NCI-H2227 (cell line): ENCODE measurements around the gene SMPX.
"Not testable (repeated sequence)": the region's sequence is repeated elsewhere in the genome, so short reads cannot be mapped to it uniquely, and the experiment has no call there.

Experiments used
- DNase-seq: peaks from one replicate; lab custom pipeline; 2025; ENCODE audit not compliant: unreplicated experiment; lab: John Stamatoyannopoulos, UW

The SMPX gene

DNA sequence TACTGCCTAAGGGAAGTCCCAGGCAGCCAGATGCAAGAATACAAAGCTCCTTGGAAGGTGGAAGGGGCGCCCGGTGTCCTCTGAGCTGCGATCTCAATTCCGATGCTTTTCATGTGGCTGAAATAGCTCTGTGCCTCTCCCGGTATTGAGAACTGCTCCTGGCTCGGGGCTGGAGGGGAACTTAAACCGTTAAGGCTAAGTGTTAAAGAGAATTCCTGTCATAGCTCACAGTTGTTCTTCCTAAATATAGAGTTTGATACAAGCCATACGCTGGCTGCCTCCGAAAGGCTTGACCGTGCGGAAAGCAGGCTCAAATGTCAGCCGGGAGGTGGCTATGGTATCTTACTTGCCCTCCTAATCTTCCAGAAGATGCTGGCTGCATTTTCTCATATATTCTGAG lies at the start of gene SMPX:
TSS of gene SMPX (minus strand) at position 157 of the 400 bp plus-strand sequence. CDS start 3,826 bp downstream, outside the sequence.
- no peak for DNase-seq

DNA sequence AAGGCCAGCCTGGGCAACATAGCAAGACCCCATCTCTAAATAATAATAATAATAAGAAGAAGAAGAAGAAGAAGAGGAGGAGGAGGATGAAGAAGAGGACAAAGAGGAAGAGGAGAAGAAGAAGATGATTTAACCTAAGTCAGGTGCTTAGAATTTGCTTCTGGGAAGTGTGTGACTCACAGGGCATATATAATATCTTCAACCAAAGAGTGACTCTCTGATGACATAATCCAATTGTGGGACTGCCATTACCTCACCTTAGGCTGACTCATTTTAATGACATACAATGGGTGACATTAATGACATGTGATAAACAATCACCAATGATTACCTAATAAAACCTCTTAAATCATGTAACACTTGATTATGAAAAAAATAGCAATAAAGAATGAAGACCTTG lies 48.8 kb upstream of the SMPX start:
- no peak for DNase-seq

DNA sequence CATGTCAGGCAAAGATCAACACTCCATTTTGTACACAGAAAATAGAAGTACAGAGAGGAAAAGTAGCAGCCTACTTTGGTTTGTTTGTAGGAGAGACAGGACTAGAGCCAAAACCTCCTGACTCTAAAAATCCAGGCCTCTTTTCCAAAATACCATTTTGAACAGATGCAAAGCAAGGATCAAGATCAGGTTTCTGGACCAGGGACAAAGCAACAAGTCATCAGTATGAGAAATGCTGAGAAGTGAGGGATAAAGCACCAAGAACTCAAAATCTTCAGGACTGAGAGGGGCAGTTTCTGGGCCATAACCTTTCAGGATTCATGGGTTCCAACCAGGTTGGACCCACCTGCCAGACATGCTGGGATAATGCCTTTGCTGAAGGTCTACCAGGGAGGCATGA lies 44.9 kb upstream of the SMPX start:
- DNase-seq = no peak

DNA sequence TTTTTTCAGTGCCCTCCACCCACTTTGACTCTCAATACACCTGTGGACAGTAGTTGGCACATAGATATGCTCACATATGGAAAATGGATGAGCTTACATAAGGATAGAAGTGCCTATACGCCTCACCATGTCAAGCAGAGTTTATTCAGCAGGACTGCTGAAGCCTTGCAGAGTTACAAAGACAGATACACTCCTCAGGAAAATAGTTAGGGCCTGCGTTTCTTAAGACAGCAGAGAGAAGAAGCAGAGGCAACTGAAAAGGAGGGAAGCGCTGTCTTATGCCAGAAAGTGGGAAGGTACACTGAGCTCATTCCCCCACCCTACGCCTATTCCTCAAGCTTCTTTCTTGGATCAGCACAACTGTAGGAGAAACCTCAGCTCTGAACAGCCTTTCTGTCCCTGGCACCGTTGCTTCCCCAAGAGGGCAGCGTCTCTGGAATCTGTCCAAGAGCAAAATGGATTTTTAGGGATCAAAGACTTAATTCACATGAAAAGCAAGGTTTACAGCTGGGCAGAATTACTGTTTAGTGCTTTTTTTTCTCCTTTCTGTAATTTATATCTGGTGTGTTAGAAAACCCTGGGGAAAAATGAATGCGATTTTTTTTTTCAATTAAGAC lies 44.2 kb upstream of the SMPX start:
- DNase-seq = peak; percentile 25

DNA sequence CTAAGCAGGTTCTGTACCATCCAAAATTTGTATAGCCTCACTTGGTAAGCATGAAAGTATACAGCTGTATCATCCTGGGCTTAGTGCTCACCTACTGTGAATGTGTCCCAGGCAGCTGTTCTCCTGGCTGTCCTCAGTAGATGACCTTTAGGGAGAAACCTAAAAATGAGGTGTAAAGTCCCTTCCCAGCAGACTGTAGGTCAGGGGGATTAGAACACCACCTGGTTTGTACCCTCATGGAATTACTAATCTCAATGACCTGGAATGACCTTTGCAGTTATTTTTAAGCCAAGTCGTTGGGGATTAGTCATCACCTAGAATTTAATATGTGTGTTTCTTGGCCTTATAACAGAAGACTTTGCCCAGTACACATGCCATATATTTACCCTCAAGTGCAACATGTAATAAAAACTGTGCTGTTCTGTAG lies 42.4 kb upstream of the SMPX start:
- DNase-seq = no peak

DNA sequence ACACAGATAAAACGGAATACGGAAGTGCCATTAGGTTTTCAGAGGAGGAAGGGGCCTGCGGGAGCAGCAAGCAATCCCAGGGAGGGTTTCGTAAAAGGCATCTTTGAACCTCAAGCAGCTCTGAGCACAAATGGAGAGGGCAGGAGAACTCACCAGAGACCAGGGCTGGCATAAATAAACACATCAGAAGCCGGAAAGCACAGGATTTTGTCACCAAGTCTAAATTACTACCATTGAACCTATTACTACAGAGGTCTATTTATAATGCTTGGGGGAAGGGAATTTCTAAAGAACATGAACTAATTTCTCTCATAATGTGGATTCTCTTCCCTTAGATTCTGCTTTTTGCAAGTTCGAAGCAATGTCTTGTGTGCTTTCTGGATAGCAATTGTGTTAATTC lies 41.9 kb upstream of the SMPX start:
- no peak for DNase-seq

DNA sequence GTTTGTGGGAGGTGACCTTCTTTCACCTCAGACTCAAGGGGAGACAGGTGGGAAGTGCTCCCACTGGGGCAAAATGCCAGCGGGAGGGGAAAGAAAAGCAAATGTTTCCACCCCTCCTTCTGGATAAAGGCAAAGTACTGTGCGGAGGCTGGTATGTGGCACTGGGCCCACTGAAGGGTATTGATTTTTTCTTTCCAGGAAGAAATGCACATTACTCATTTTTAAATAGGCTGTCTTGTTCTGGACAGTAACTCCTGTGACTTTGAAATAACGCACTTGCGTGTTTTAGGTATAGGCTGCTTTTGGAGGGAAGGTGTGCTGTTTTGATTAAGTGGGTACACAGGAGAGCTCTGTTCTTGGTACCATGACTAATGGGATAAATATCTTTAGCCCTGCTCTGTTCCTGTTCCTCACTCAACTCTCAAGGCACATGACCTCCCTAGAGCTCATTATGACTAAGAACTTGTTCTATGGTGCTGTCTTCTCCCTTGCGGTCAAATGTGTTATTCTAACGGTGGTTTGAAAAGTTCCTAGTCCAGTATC lies 40.8 kb upstream of the SMPX start:
- peak; percentile 76 for DNase-seq

DNA sequence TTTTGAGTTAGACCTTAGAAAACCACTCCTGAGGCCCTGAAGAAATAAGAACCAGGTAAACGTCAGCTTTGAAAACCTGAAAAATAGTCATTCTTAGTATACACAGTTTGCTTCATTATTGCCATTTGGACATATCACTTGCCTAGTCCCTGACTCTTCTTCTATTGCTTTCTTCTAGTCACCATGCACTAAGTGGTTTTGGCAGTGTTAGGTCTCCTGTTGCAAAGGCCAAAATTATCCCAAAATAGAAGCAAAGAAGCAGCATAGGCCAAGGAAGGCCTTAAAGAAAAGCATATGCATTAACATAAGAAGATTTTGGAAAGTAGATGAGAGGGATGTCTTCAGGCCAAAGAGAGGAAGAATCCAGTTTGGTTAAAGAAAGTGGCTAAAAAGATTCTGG lies 24.1 kb upstream of the SMPX start:
- no peak for DNase-seq

DNA sequence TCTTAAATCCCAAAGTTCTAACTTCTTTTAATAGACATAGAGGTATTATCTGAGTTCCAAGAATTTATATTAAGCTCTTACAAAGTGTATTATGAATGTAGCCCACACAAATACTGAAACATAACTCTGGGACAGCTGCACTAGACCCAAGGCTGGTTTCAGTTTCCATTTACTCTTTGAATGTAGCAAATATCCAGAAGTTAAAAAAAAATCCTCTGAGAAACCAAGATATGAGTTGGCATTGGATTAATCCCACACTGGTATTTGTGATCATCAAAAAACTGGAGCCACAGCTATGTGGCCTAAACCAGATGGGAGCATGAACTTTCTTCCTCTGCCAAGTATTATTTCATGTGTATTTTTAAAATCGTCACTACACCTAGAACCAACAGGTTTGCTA lies 23.6 kb upstream of the SMPX start:
- no peak for DNase-seq

DNA sequence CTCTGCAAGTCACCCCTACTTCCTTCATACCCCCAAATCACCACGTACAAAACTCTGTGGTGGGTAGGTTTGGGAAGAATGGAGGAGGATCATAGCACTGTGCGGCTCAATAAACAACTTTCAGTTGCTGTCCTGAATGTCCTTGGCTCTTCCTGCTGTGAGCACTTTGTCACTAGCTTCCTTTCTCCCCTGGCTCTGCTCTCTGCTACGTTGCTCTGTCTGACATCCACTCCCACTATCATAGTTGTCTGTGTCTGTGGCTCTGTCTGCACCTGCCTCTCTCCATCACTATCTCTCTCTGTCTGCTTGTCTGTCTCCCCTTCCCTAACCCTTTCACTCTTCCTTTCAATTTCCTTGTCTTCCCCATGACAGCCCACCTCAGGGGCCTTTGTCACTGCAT lies 21.2 kb upstream of the SMPX start:
- DNase-seq = no peak

DNA sequence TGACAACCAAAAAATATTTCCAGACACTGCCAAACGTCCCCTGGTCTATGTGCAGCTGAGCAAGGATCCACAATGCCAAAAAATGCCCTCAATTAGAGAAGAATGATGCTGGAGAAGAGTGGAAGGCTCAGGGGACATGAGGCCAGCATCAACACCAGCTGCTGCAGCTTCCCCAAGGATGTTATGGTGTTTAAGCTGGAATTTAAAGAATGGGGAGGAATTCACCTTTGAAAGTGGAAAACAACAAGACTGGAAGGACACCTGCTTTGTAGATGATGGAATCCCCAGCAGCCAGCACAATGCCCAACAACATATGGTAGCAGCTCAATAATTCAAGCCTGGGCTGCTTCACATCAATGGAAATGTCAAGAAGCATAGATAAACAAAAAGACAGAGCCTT lies 20.3 kb upstream of the SMPX start:
- no peak for DNase-seq

DNA sequence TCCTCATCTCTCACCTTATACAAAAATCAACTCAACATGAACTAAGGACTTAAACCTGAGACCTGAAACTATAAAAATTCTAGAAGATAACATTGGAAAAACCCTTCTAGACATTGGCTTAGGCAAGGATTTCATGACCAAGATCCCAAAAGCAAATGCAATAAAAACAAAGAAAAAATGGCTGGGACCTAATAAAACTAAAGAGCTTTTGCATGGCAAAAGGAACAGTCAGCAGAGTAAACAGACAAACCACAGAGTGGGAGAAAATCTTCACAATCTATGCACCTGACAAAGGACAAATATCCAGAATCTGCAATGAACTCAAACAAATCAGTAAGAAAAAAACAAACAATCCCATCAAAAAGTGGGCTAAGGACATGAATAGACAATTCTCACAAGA lies 17.2 kb upstream of the SMPX start:
- DNase-seq = not testable (repeated sequence)

DNA sequence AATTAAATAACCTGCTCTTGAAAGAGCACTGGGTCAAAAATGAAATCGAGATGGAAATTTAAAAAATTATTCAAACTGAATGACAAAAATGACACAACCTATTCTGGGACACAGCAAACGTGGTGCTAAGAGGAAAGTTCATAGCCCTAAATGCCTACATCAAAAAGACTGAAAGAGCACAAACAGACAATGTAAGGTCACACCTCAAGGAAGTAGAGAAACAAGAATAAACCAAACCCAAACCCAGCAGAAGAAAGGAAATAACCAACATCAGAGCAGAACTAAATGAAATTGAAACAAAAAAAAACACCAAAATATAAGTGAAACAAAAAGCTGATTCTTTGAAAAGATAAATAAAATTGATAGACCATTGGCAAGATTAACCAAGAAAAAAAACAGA lies 15.1 kb upstream of the SMPX start:
- not testable (repeated sequence) for DNase-seq

DNA sequence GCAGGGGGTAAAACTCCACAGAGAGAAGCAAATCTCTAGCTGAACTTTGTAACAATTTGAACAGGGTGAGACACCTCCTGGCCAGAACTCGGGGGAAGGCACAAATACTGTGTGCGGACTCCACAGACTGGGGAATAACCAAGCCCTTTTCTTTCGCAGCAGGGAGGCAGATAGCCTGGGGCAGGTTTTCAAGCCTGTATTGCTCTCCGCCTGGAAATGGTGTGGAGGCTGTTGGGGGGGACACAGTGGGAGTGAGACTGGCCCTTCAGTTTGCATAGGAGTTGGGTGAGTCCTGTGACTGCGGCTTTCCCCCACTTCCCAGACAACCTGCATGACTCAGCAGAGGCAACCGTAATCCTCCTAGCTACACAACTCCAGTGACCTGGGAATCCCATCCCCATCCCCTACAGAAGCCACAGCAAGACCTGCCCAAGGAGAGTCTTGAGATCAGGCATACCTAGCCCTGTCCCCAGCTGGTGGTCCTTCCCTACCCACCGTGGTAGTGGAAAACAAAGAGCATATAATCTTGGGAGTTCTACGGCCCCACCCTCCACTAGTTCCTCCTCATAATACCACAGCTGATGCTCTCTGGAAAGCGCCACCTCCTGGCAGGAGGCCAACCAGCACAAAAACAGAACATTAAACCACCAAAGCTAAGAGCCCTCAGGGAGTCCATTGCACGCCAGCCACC lies 12.9 kb upstream of the SMPX start:
- DNase-seq = no peak

DNA sequence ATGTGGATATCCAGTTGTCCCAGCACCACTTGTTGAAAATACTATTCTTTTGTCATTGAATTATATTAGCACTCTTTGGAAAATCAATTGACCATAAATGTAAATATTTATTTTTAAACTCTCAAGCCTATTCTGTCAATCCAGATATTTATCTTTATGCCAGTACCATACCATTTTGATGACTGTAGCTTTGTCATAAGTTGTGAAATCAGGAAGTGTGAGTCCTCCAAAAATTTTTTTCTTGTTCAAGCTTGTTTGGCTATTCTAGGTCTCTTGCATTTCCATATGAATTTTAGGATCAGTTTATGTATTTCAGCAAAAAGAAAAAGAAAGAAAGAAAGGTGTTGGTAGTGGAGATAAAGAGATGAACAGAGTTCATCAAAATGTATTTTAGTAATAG lies 8.2 kb upstream of the SMPX start:
- no peak for DNase-seq

DNA sequence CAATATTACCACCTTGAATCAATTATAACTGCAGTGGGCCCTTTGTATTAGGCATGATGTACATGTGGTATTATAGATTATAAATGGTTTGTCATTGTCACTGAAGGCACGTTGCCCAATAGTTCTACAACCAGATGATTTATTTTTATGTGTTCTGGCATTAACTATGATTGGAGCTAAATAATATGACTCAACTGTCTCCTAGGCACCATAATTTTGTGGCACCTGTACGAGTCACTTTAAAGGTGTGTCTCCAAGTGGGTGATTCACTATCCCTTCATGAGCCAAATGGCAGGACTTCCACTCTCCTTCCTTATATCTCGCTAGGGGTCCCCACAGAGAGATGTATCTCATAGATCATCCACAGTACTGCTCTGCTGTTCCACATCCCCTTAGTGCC lies 6.1 kb upstream of the SMPX start:
- no peak for DNase-seq

DNA sequence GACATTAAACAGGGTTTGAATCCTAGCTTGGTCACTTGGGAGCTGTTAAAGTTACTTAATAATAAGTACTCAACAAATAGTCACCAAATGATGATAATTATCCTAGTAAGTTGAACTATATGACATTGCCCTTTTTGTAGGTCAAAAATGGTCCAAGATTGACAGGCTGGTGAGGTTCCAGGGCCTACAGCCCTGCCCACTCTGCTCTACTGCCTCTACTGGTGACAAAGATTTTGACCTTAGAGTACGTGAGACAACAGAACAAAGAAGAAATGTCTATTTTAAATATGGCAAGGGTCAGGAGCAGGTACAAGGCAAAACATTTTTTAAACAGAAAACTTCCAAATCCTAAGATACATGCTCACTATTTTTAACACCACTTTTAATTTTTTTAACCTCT lies 572 bp upstream of the SMPX start:
- no peak for DNase-seq

DNA sequence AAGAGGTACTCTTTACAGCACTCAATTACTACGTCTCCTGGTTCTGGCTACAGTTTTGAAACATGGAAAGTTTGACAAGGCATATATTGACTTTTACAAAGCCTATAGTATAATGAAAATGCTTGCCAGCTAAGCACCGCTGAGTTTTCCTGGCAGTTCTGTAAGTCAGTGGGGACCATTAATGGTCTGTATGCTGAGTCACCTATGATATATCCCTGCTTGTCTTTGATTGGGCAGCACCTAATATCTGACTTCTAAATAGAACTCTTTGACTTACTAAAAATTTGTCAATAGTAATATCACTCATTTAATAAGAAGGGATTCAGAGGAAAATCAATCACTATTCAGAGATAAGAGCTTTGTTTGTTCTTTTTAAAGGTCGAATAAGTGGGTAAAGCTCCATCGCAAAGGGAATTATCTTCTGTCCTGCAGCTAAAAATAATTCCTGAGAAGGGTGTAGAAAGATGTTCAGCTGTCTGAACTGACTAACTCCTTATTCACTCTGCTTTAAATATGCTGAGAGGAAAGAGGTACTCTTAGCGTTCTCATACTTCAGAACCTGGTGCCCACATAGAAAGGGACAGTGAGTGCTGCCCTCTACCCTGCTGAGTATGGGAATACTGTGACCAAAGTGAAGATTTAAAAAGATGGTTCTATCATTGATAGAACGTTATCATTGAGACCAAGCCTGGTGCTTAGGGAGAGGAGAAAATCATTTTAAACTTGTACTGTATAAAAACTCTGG lies 959 bp downstream of the SMPX start:
- DNase-seq = no peak

DNA sequence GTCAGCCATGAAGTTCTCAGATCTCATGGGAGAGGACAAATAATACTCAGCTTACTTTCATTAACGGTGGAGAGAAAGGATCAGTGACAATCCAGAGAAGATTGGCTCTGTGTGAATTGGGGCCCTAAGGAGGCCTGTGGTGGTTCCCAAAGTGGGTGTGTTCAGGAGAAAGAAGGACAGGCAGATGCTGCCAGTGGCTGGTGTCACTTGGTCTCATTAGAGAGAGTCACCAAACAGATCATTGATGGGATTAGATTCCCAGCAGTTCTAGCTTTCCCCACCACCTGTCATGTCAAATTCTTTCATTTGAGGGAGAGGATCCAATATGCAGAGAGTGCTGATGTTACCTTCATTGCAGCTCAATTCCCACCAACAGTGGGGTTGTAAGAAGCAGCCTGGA lies 8.0 kb downstream of the SMPX start:
- DNase-seq = no peak

DNA sequence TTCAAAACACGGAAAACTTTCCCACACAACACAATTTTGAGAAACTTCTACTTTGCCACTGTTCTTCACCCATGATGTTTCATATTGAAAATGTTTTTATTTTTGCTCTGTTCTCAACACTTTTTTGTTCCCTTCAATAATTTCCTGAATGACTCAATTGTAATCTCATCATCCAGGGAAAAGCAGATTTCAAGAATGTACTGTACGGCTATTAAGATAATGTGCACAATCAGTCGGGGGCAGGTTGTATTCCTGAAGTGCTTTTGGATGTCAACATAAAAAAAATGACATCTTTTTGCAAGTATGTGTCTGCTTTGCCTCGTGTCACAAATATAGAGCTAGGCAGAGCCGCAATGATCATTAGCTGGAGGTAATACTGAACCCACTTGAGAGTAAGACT lies 9.7 kb downstream of the SMPX start:
- DNase-seq = no peak

DNA sequence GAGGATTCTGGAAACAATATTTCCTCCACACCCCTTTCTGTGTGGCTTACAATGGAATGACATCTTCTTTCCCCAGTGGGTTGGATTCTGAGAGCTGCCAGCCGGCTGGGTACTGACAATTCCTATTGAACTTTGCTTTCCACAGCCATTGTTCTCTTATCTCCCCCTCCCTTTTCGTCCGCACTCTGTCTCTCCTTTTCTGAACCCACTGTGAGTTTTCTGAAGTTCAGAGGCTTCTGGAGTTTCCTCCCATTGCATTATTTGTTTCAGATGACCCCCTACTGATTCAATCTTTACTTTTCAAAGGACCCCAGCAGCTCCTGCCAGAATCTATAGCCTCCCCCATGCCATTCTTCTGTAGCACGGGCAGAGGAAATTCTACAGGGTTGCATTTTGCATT lies 10.4 kb downstream of the SMPX start:
- peak; percentile 24 for DNase-seq

DNA sequence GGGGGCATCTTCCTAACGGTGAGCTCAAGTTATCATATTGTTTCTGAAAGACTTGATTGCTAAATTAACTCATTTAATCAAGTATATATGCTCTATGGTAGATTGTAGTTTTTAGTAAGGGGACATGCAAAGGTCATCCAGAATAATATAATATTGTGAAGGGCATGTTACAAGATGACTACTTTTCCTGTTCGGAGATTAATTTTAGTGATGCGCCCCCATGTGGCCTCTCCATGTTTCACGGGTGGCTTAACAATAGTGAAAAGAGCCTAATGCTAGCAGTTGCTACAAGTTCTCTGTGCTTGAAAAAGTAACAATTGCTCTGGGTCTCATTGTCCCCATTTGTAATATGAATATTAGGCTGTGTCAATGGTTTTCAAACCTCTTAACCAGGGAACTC lies 12.2 kb downstream of the SMPX start:
- peak; percentile 60 for DNase-seq
